Measurements from ENCODE around the gene KRT79.
A peak's percentile ranks its signal among the peaks of the same experiment; 100 is the strongest.

KRT79 gene

GRCh38 chr12:52788876-52789636 is 45.1 kb downstream of the KRT79 start:
- no peak for DNase-seq

DNA sequence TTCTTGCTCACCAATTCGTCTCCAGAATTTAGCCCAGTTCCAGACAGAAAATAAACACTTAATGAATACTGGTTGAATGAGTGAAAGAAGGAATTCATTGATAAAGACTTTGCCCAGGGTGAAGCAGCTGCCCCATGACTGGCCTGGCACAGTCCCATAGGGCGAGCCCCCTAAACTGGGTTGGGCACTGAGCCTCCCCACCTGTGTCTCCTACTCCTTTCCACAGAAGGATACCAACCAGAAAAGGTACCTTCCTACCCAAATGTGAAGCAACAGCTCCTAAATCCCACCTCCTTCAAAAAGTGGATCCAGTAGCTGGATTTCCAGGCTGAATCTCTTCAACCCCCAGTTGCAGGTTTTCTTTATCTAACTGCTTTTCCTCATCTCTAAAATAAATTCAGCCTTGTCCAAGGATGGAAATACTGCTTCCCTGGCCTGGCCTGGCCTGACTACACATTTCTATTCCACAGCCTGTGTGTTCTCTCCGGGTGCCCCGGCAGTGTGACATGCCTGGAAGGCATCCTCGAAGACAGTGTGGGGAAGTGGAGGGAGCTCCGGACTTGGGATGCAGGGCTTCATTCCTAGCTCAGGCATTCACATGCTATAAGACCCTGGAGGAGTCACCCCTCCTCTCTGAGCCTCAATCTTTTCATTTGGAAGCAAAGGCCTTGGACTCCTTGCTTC is 45.8 kb downstream of the KRT79 start:
- DNase-seq = no peak

DNA sequence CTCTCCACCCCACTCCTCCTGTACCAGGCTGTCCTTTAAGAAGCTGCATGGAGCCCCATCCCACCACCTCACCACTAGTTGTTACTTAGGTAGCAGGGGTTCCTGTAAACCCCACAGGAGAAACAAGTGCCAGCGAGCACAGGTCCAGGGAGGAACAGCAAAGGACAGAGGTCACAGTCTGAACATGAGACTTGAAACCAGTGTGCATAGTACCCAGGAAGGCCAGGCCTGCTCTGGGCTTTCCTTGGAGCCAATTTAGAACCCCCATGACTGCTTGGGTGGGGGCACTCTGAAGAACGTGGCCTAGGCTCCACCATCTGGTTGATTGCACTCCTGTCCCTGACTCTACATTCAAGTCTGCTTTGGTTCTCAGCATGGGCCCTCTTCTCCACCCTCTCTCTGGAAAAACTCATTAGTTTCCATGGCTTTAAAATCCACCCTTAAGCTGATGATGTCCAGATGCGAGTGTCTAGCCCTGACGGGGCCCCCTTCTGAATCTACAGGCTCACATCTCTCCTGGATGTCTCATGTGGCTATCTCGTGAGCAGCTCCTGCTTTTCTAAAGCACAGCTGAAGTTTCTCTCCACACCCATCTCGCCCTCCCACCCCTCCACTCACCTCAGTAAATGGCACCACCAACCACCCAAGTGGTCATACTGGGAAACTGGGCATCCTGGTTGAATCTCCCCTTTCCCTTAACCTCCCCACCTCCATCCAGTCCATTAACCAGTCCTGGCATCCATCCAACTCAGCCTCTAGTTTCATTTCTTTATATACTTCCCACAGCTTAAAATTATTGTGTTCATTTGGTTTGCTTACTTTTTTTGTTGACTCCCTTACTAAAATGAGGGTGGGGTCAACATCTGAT is 46.6 kb downstream of the KRT79 start:
- DNase-seq = no peak

- DNase-seq = no peak
Observed at GRCh38 chr12:52784909-52785308, 49.2 kb downstream of the KRT79 start.

GRCh38 chr12:52783563-52784316 is 50.4 kb downstream of the KRT79 start:
- no peak for DNase-seq

DNA sequence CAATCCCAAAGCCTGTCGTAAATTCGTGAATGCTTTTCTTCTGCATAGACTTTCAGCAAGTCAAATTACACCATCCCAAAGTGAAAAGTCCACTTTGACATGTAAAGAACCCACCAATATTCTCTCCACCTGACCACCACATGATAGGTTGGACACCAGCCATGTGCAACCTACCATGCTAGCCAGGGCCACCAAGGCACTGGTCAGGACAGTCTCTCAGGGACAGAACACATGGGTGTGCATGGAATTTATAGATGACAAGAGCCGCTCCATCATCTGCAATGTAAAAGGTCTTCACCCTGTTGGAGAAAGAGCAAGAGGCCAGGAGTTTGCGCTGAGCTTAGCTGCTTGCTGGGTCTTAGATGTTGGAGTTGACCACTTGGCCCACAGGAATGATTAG is 51.6 kb downstream of the KRT79 start:
- DNase-seq = no peak

- no peak for DNase-seq
Observed at GRCh38 chr12:52781399-52782082, 52.6 kb downstream of the KRT79 start.

DNA sequence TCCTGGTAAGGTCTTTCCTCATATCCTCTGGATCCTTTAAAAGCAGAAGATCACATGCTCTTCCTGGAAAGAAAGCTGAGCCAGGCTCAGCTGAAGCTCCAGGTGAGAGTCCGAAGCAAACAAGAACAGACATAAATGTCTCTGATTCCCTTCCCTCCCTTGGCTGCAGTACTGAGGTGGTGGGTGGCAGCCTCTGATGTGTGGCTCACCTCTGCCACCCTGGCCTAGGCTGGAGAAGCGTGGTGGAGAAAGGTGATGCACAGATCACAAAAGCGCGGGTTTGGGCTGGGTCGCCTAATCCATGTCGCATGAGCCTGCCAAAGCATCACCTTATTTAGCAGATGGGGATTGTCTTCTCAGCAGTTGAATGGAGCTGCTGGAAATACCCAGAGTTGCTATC is 54.2 kb downstream of the KRT79 start:
- DNase-seq = no peak

GRCh38 chr12:52778833-52779232 is 55.3 kb downstream of the KRT79 start:
- no peak for DNase-seq

- DNase-seq = no peak
Observed at GRCh38 chr12:52777566-52777965, 56.5 kb downstream of the KRT79 start.

GRCh38 chr12:52776913-52777395 is 57.2 kb downstream of the KRT79 start, which contains the start of gene KRT76:
Gene KRT76 (minus strand): TSS chr12:52777345. CDS start chr12:52777291, 54 bp downstream.
- DNase-seq = no peak

DNA sequence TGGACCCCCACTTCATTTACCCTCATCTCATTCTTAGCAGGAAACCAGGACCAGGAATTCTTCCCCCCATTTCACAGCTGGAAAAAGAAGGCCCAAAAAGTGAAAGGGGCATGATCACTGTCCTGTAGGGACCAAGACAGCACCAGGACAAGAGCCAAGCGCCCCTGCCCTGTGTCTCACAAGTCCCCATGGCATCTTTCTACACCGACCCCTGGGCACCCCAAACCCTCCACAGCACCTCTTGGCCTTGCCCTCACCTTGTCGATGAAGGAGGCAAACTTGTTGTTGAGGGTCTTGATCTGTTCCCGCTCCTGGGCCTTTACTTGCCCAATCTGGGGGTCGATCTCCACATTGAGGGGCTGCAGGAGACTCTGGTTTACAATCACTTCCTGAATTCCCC is 57.7 kb downstream of the KRT79 start:
- DNase-seq = no peak

- no peak for DNase-seq
Observed at GRCh38 chr12:52774629-52775250, 59.4 kb downstream of the KRT79 start.

DNA sequence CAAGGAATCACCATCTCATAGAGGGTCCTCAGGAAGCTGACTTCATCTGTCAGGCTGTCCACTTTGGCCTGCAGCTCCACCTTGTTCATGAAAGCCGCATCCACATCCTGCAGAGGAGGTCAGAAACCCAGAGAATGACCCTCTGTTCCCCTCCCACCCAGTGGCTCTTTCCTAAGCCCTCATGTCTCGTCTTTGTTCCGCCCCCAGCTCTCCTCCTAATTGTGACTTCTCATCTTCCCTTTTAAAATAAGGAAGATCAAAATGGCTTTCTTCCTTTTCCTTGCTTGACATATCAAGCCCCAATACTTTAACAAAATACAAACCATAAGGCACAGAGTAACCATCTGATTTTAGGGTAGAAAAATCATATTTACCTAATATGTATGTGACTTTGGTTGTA is 61.3 kb downstream of the KRT79 start:
- DNase-seq = no peak

DNA sequence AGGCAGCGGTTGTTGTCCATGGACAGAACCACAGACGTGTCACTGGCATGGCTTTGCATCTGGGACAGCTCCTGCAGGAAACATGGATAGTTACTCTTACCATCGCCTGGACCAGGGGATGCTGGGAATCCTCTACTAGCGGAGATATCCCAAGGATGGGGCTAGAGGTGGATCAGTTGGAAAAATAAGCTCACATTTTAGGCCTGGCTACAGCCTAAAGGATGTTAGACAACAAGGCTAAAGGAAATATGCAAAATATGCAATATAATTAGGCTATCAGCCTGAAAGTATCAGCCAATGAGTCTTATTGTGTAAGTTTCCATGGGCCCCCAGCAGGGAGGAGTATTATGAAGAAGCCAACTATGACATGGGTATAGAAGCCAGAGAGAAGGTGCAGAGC is 61.9 kb downstream of the KRT79 start:
- DNase-seq = peak; percentile 5

DNA sequence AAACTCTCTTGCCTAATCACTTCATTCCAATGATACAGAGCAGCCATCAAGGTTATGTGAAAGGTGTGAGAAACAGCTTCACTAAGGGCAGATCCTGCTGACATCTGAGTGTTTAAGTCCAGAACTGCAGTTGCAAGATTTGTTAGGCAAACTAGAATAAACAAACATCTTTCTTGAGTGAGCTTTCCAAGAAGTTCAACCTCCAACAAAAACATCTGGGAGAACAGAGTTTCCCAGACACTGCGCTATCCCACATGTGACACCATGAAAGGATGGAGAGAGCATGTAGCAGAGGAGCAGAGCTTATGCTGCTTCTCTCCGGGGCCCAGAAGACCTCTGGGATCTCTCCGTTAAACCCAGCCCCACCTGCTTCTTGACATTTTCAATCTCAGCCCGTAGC is 62.6 kb downstream of the KRT79 start:
- DNase-seq = no peak

Data from fibroblast of skin of right biceps (primary cell).